HL-60 (cell line): ENCODE measurements around the gene RIPPLY2.

Experiments used
- CTCF ChIP-seq: IDR thresholded peaks from one replicate; pipeline ENCODE4 v1.5.1; 2011; ENCODE audit warnings: low read length, control low read depth, inconsistent platforms; ENCODE audit not compliant: insufficient read depth
- POLR2AphosphoS5 ChIP-seq: IDR thresholded peaks from 2 replicates; pipeline ENCODE4 v1.6.1; 2012; ENCODE audit warnings: low read depth
- SPI1 ChIP-seq: IDR thresholded peaks from 2 replicates; pipeline ENCODE4 v1.6.1; 2012; ENCODE audit warnings: low read depth, mild to moderate bottlenecking, borderline replicate concordance

GRCh38 chr6:83824831-83825230 lies 28.3 kb upstream of the RIPPLY2 start:
- TF ChIP-seq SPI1: no peak
- no peak for TF ChIP-seq POLR2AphosphoS5
- TF ChIP-seq CTCF: no peak
